GM12878 (cell line): Measurements from ENCODE around the gene SHB. TPM values are rescaled to one million over a fixed set of nuclear protein-coding genes. Genes with fewer than 3 reads are reported as not detected.

ENCODE experiments used
- ATAC-seq: fragments of 200-7000 bp; cut with Tn5 transposase; 3 replicates; pipeline ENCODE4 v1.9.1; 2020; ENCODE audit warnings: mild to moderate bottlenecking, moderate library complexity
- BruUV-seq: library from RNA; stranded (reverse); fragments of 400-500 nt; replicated peaks from 2 replicates; lab custom pipeline; 2021; lab: Mats Ljungman, UMichigan
- CTCF ChIA-PET: fragments of 300-600 bp; sonication (Branson Sonifier 250); formaldehyde crosslinking; extraction: SDS; loops from one replicate; lab custom pipeline; 2021; ENCODE audit warnings: inconsistent platforms; lab: Yijun Ruan, JAX
- POLR2A ChIA-PET: fragments of 350-600 bp; formaldehyde crosslinking; extraction: SDS; loops from one replicate; lab custom pipeline; 2021; ENCODE audit warnings: inconsistent platforms; lab: Charles Lee
- RAD21 ChIA-PET: fragments of 300-600 bp; sonication (Branson Sonifier 250); formaldehyde crosslinking; loops from one replicate; lab custom pipeline; 2023; ENCODE audit warnings: antibody characterized with exemption; ENCODE audit not compliant: unreplicated experiment; lab: Charles Lee
- SMC1A ChIA-PET: fragments of 300-600 bp; sonication (Branson Sonifier 250); formaldehyde crosslinking; loops from one replicate; lab custom pipeline; 2023; ENCODE audit not compliant: unreplicated experiment, uncharacterized antibody; lab: Charles Lee
- DNase-seq: peaks from one replicate; pipeline ENCODE4 v3.0.0-alpha.2; 2011; ENCODE audit warnings: low read depth, low spot score
- FAIRE-seq: peaks from 3 replicates; lab custom pipeline; 2011; peaks lifted over from hg19 to GRCh38; lab: Jason Lieb, UNC
- H2AFZ ChIP-seq: 2 replicates; pipeline ENCODE4 v1.6.0; 2011; ENCODE audit warnings: low read depth, low read length, control low read depth; ENCODE audit not compliant: control insufficient read depth
- H3K27ac ChIP-seq: 2 replicates; pipeline ENCODE4 v1.5.1; 2011; ENCODE audit warnings: control low read depth; ENCODE audit not compliant: control insufficient read depth, insufficient read depth
- H3K27me3 ChIP-seq, 2 experiments: replicated peaks in 1 of 2; 2 replicates each; pipeline versions ENCODE4 v1.6.0 to v1.6.1; 2011; ENCODE audit warnings: low read length in 1 of 2; ENCODE audit not compliant: control insufficient read depth in 2 of 2, insufficient read depth in 2 of 2
- H3K36me3 ChIP-seq, 2 experiments: 2 replicates each; pipeline ENCODE4 v1.5.1; 2011; ENCODE audit warnings: low read length in 1 of 2; ENCODE audit not compliant: control insufficient read depth in 2 of 2, insufficient read depth in 2 of 2
- H3K4me1 ChIP-seq: 2 replicates; pipeline ENCODE4 v1.6.1; 2011; ENCODE audit warnings: mild to moderate bottlenecking, low read length, moderate library complexity, mixed read lengths; ENCODE audit not compliant: control insufficient read depth, insufficient read depth
- H3K4me2 ChIP-seq: 2 replicates; pipeline ENCODE4 v1.6.0; 2011; ENCODE audit warnings: control low read depth; ENCODE audit not compliant: control insufficient read depth, insufficient read depth
- H3K4me3 ChIP-seq: fragments of 200-600 bp; sonication (generic); 2 replicates; pipeline ENCODE4 v1.5.1; 2016
- H3K79me2 ChIP-seq: 2 replicates; pipeline ENCODE4 v1.6.0; 2011; ENCODE audit warnings: low read length; ENCODE audit not compliant: control insufficient read depth, insufficient read depth
- H3K9ac ChIP-seq: 2 replicates; pipeline ENCODE4 v1.8.0; 2011; ENCODE audit warnings: low read length, control low read depth, mixed read lengths; ENCODE audit not compliant: control insufficient read depth, insufficient read depth
- H3K9me3 ChIP-seq: replicated peaks from 3 replicates; pipeline ENCODE4 v1.5.1; 2011; ENCODE audit warnings: mild to moderate bottlenecking, low read length; ENCODE audit not compliant: control insufficient read depth, insufficient read depth
- H4K20me1 ChIP-seq: 2 replicates; pipeline ENCODE4 v1.6.0; 2011; ENCODE audit not compliant: control insufficient read depth, insufficient read depth
- ATF7 ChIP-seq: fragments of 450-650 bp; IDR thresholded peaks from 2 replicates; pipeline ENCODE4 v1.6.1; 2016; ENCODE audit warnings: low read depth, mild to moderate bottlenecking
- BACH1 ChIP-seq: fragments of 450-650 bp; IDR thresholded peaks from 2 replicates; pipeline ENCODE4 v1.6.1; 2017; ENCODE audit warnings: mild to moderate bottlenecking, borderline replicate concordance
- CEBPB ChIP-seq, 2 experiments: fragments of 150-350 bp in 1 of 2; IDR thresholded peaks; 2 replicates each; pipeline ENCODE4 v1.6.1; 2012 to 2014; ENCODE audit warnings: low read depth in 2 of 2, low read length in 2 of 2, borderline replicate concordance in 1 of 2, inconsistent platforms in 1 of 2
- CREB1 ChIP-seq: IDR thresholded peaks from 2 replicates; pipeline ENCODE4 v1.6.1; 2012; ENCODE audit warnings: low read depth, mild to moderate bottlenecking, inconsistent platforms
- EED ChIP-seq: sonication (generic); IDR thresholded peaks from 2 replicates; pipeline ENCODE4 v1.6.1; 2016; ENCODE audit warnings: antibody characterized with exemption, low read depth
- FOXM1 ChIP-seq: IDR thresholded peaks from 2 replicates; pipeline ENCODE4 v1.6.1; 2012; ENCODE audit warnings: low read depth, mild to moderate bottlenecking, inconsistent platforms, low read length, moderate library complexity
- HDAC6 ChIP-seq: fragments of 200-600 bp; sonication (generic); IDR thresholded peaks from one replicate; pipeline ENCODE4 v1.8.0; 2017; ENCODE audit warnings: antibody characterized with exemption; ENCODE audit not compliant: unreplicated experiment
- LARP7 ChIP-seq: fragments of 450-650 bp; IDR thresholded peaks from 2 replicates; pipeline ENCODE4 v1.6.1; 2017; ENCODE audit warnings: mild to moderate bottlenecking
- MTA3 ChIP-seq: IDR thresholded peaks from 2 replicates; pipeline ENCODE4 v1.6.1; 2012; ENCODE audit warnings: low read length, inconsistent platforms, borderline replicate concordance
- PML ChIP-seq: IDR thresholded peaks from 2 replicates; pipeline ENCODE4 v1.6.1; 2012; ENCODE audit warnings: low read length, inconsistent platforms
- POLR2AphosphoS2 ChIP-seq: IDR thresholded peaks from 2 replicates; pipeline ENCODE4 v1.6.1; 2011; ENCODE audit warnings: low read depth, mild to moderate bottlenecking, low read length, improper control_type of control experiment, moderate library complexity
- POLR2AphosphoS5 ChIP-seq: IDR thresholded peaks from 2 replicates; pipeline ENCODE4 v1.6.1; 2011; ENCODE audit warnings: mild to moderate bottlenecking, low read length, inconsistent platforms
- SMC3 ChIP-seq: IDR thresholded peaks from 2 replicates; pipeline ENCODE4 v1.6.1; 2011; ENCODE audit warnings: low read length, improper control_type of control experiment, borderline replicate concordance
- SREBF2 ChIP-seq: IDR thresholded peaks from 2 replicates; pipeline ENCODE4 v1.6.1; 2012; ENCODE audit warnings: mild to moderate bottlenecking, low read length
- YY1 ChIP-seq: IDR thresholded peaks from 2 replicates; pipeline ENCODE4 v1.6.1; 2011; ENCODE audit warnings: low read depth, mild to moderate bottlenecking, low read length
- ZNF622 ChIP-seq: fragments of 450-650 bp; IDR thresholded peaks from 2 replicates; pipeline ENCODE4 v1.6.1; 2017; ENCODE audit warnings: mild to moderate bottlenecking, inconsistent platforms
- WGBS: methylation state at CpG from one replicate; pipeline ENCODE4 v1.1.6; 2016; ENCODE audit warnings: low lambda C conversion rate; ENCODE audit not compliant: insufficient replicate concordance, insufficient coverage; ENCODE audit errors: missing lambda C conversion rate; 5-methylcytosine and 5-hydroxymethylcytosine counted together
- in situ Hi-C: fragments of 300-500 bp; cut with MboI; formaldehyde crosslinking; loops from 9 replicates; pipeline ENCODE4 v1.14.3; 2018; ENCODE audit warnings: mixed read lengths
- intact Hi-C: fragments of 100-400 bp; cut with micrococcal nuclease; formaldehyde crosslinking; loops from one replicate; pipeline ENCODE4 v1.14.2; 2022; ENCODE audit not compliant: unreplicated experiment
- polyA plus RNA-seq, 11 experiments: library from polyadenylated mRNA; depleted of rRNA in 4 of 11; unstranded in 6 of 11; stranded (reverse) in 5 of 11; fragments of >200 nt; fragmentation: Nextera tagmentation in 4 of 11; fragmentation: Illumina TruSeq in 1 of 11; extraction: Ambion mirVana in 4 of 11; extraction: Trizol in 1 of 11; gene quantifications; 1 replicate in 1 of 11; 2 replicates in 10 of 11; pipeline versions ENCODE4 v1.2.1 to v1.2.3, GENCODE V29; 2011 to 2016; ENCODE audit warnings: inconsistent platforms in 2 of 11, missing spikeins in 2 of 11, low read depth in 1 of 11
- total RNA-seq, 4 experiments: library from RNA; depleted of rRNA in 3 of 4; stranded (reverse); fragments of >200 nt in 3 of 4; fragmentation: Illumina TruSeq in 1 of 4; extraction: Trizol in 1 of 4; gene quantifications; 2 replicates each; pipeline versions ENCODE4 v1.2.1 to v1.2.3, GENCODE V29; 2013 to 2021
- TF ChIP-seq, protein P1 (sequence below): IDR thresholded peaks from 2 replicates; pipeline ENCODE4 v1.6.1; 2012; ENCODE audit warnings: low read depth, low read length, improper control_type of control experiment
- TF ChIP-seq, protein P2 (sequence below), 3 experiments: IDR thresholded peaks in 2 of 3; conservative IDR thresholded peaks in 1 of 3; 2 replicates each; pipeline ENCODE4 v1.5.1; 2011; ENCODE audit warnings: low read depth in 3 of 3, low read length in 3 of 3, mild to moderate bottlenecking in 3 of 3, control low read depth in 2 of 3, moderate library complexity in 2 of 3, inconsistent platforms in 1 of 3, mixed read lengths in 1 of 3; ENCODE audit not compliant: control insufficient read depth in 2 of 3, insufficient read depth in 1 of 3; ENCODE audit errors: extremely low read depth in 1 of 3

The SHB gene
- total and polyA plus RNA-seq, 10 of the 15 experiments (the other 5 are each of a cell fraction or from before 2014, with no cell fraction given), result 0.29 to 6.2 (median 1.3) TPM

DNA sequence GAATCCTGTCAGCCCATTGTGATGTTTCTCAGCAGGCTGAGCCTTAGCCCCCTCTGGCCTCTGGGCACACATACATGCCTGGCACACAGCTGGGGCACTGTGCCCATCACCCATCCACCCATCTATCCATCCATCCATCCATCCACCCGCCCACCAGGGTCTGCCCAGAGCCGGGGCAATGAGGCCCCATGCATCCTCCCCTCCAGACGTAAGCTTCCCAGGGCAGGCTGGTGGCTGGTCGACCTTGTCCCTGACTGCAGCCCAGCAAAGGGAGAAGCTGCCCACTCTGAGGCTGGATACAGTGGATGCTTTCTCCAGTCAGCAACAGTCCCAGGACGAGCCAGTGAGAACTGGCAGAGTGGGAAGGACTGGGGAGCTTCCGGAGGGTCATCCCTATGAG is 144.0 kb downstream of the SHB start:
- no peak overlapping the region for H3K27ac ChIP-seq
- no peak overlapping the region for H2AFZ ChIP-seq
- in situ Hi-C loops (no loop called here), intact Hi-C loops (no loop called here)
- no peaks in the 10 kb centered on the region; the same call in 1 of the 2 replicates for H3K4me1 ChIP-seq
- TF ChIP-seq, protein P1, sequence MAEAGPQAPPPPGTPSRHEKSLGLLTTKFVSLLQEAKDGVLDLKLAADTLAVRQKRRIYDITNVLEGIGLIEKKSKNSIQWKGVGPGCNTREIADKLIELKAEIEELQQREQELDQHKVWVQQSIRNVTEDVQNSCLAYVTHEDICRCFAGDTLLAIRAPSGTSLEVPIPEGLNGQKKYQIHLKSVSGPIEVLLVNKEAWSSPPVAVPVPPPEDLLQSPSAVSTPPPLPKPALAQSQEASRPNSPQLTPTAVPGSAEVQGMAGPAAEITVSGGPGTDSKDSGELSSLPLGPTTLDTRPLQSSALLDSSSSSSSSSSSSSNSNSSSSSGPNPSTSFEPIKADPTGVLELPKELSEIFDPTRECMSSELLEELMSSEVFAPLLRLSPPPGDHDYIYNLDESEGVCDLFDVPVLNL, result no peak
- no peaks in the 10 kb centered on the region for H3K36me3 ChIP-seq
- no peak for ATAC-seq
- ChIA-PET CTCF (interaction anchor here (1.7 to 3.5 kb wide), 2 partner anchors 10 to 235 kb away, joined by 5 to 19 read pairs; no protein-coding TSS in a partner anchor), POLR2A (no interaction called here), RAD21 (no interaction called here), SMC1A (interaction anchor here (1.0 to 1.2 kb wide), 2 partner anchors 13 to 176 kb away, joined by 4 read pairs; no protein-coding TSS in a partner anchor)
- BruUV-seq, result no TSS peak
- no peaks in the 10 kb centered on the region for H3K27me3 ChIP-seq
- H3K9me3 ChIP-seq, result no peaks in the 10 kb centered on the region
- H4K20me1 ChIP-seq, result no peaks in the 10 kb centered on the region
- no peak overlapping the region for H3K4me3 ChIP-seq
- no peak for FAIRE-seq
- no peaks in the 10 kb centered on the region for H3K79me2 ChIP-seq
- DNase-seq, result no peak
- H3K9ac ChIP-seq, result no peak overlapping the region
- 31% methylated on average over 6 of the region's 6 CpGs for WGBS
- no peak overlapping the region for H3K4me2 ChIP-seq

DNA sequence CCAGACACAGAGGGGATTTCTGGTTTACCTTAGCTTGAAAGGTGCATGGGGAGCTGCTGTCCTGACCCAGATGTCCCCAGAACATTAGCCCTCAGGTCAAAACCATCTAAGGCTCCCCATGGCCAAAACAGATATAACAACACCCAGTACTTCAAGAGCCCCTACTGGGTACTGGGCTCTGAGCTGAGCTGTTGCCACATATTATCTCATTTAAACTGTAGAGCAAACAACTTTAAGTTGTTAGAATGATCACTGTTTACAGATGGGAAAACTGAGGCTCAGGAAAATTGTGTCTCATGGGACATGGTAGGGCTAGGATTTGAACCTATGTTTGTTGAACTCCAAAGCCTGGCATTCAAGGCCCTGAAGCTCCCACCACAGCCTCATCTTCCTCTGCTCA is 144.5 kb downstream of the SHB start:
- BruUV-seq, result no TSS peak

More for the DNA sequence above, 144.5 kb downstream of the SHB start:
- Histone ChIP-seq H3K27me3 (no peaks in the 10 kb centered on the region), H2AFZ (no peak overlapping the region), H3K79me2 (no peaks in the 10 kb centered on the region), H3K4me1 (no peaks in the 10 kb centered on the region; the same call in 1 of the 2 replicates), H3K36me3 (no peaks in the 10 kb centered on the region), H3K4me2 (no peak overlapping the region), H3K4me3 (no peak overlapping the region), H3K9me3 (no peaks in the 10 kb centered on the region), H4K20me1 (no peaks in the 10 kb centered on the region), H3K9ac (no peak overlapping the region), H3K27ac (no peak overlapping the region)
- ChIA-PET SMC1A (no interaction called here), POLR2A (no interaction called here), CTCF (interaction anchor here (1.7 to 3.5 kb wide), 2 partner anchors 10 to 236 kb away, joined by 5 to 19 read pairs; no protein-coding TSS in a partner anchor), RAD21 (interaction anchor here (0.6 kb wide), 1 partner anchor 163 kb away, joined by 3 read pairs; no protein-coding TSS in a partner anchor)
- FAIRE-seq (no peak), ATAC-seq (no peak), DNase-seq (no peak)
- in situ Hi-C loops (loop anchor here (25.0 kb wide), 1 partner anchor 763 kb away; no protein-coding TSS in a partner anchor), intact Hi-C loops (no loop called here)
- TF ChIP-seq POLR2AphosphoS5 (no peak), LARP7 (no peak), SMC3 (no peak), CREB1 (no peak), SREBF2 (no peak), ZNF622 (no peak), YY1 (no peak), BACH1 (no peak), PML (no peak), HDAC6 (no peak), EED (no peak), FOXM1 (no peak), POLR2AphosphoS2 (no peak), CEBPB (IDR thresholded peaks at IDR 0.05; ENCODE audit: borderline replicate concordance in 1 of 2, low read depth in 2 of 2, low read length in 2 of 2) (no peak), ATF7 (no peak), MTA3 (no peak)
- TF ChIP-seq, protein P2, sequence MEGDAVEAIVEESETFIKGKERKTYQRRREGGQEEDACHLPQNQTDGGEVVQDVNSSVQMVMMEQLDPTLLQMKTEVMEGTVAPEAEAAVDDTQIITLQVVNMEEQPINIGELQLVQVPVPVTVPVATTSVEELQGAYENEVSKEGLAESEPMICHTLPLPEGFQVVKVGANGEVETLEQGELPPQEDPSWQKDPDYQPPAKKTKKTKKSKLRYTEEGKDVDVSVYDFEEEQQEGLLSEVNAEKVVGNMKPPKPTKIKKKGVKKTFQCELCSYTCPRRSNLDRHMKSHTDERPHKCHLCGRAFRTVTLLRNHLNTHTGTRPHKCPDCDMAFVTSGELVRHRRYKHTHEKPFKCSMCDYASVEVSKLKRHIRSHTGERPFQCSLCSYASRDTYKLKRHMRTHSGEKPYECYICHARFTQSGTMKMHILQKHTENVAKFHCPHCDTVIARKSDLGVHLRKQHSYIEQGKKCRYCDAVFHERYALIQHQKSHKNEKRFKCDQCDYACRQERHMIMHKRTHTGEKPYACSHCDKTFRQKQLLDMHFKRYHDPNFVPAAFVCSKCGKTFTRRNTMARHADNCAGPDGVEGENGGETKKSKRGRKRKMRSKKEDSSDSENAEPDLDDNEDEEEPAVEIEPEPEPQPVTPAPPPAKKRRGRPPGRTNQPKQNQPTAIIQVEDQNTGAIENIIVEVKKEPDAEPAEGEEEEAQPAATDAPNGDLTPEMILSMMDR (IDR thresholded peaks at IDR 0.05 in 2 of 3, conservative IDR thresholded peaks at IDR 0.05 in 1 of 3; ENCODE audit: control insufficient read depth in 2 of 3, extremely low read depth in 1 of 3, insufficient read depth in 1 of 3, low read depth in 3 of 3, low read length in 3 of 3), result no peak
